GM06990 (cell line): ENCODE data around the gene MGAT5B.

Experiments used
- DNase-seq: peaks from one replicate; pipeline ENCODE4 v3.0.0-alpha.2; 2011; ENCODE audit not compliant: insufficient read length; ENCODE audit errors: extremely low read depth
- H3K27me3 ChIP-seq: replicated peaks from 2 replicates; pipeline ENCODE4 v1.6.0; 2011; ENCODE audit warnings: low read length; ENCODE audit not compliant: control insufficient read depth, insufficient read depth
- H3K36me3 ChIP-seq: 2 replicates; pipeline ENCODE4 v1.5.1; 2011; ENCODE audit warnings: low read length; ENCODE audit not compliant: control insufficient read depth, insufficient read depth
- H3K4me3 ChIP-seq: replicated peaks from 2 replicates; pipeline ENCODE4 v1.5.1; 2011; ENCODE audit warnings: low read depth, mild to moderate bottlenecking, control low read depth, low read length
- TF ChIP-seq, protein P1 (sequence below): IDR thresholded peaks from 2 replicates; pipeline ENCODE4 v1.5.1; 2011; ENCODE audit warnings: low read length, control low read depth, mild to moderate bottlenecking, inconsistent platforms; ENCODE audit not compliant: insufficient read depth, poor library complexity, severe bottlenecking

MGAT5B gene

DNA sequence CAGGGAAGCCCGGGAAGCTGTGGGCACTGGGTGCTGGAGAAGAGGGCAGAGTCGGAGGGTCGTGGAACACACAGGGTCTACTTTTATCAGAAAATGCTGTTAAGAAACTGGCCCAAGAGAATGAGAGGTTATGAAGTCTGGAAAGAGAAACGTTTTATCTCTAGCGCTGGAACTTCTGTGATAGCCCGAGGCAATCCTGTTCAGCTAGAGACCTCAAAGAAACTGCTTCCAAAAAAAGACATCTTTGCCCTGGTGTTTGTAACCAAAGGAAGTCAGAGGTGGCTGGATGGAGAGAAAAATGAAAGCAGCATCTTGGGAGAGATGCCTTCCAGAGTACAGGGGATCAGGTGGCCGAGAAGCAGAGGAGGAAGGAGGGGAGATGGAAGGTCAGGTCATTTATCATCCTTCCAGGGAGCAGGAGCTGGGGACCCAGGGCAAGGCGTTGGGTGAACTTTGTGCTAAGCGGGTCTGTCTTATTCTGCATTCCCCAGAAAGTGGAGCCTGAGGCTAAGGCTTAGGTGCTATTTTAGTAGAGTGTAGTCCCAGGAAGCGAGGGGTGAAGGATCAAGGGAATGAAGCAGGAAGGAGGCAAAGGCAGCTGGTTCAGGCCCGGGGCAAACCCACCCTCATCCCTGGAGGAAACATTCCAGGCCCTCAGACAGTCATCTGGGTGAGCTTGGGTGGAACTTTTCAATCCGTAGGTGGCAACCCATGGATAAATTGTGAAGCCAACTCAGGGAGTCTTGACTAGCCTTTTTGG lies 66.5 kb downstream of the MGAT5B start:
- Histone ChIP-seq H3K36me3 (no peaks in the 10 kb centered on the region), H3K4me3 (no peak overlapping the region), H3K27me3 (no peaks in the 10 kb centered on the region; the same call in 1 of the 2 replicates)
- DNase-seq: no peak
- TF ChIP-seq, protein P1, sequence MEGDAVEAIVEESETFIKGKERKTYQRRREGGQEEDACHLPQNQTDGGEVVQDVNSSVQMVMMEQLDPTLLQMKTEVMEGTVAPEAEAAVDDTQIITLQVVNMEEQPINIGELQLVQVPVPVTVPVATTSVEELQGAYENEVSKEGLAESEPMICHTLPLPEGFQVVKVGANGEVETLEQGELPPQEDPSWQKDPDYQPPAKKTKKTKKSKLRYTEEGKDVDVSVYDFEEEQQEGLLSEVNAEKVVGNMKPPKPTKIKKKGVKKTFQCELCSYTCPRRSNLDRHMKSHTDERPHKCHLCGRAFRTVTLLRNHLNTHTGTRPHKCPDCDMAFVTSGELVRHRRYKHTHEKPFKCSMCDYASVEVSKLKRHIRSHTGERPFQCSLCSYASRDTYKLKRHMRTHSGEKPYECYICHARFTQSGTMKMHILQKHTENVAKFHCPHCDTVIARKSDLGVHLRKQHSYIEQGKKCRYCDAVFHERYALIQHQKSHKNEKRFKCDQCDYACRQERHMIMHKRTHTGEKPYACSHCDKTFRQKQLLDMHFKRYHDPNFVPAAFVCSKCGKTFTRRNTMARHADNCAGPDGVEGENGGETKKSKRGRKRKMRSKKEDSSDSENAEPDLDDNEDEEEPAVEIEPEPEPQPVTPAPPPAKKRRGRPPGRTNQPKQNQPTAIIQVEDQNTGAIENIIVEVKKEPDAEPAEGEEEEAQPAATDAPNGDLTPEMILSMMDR: no peak

DNA sequence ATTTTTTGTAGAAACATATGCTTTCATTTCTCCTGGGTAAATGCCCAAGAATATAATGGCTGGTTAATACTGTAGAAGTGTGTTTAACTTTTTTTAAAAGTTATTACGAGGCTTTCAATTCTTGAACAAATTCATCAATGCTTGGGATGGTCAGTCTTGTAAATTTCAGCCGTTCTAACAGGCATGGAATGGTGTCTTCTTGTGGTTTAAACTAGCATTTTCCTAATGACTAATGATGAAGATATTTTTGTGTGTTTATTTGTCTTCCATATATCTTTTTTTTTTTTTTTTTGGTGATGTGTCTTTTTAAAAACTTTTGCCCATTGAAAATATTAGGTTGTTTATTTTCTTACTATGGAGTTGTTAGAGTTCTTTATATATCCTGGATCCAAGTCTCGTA lies 67.1 kb downstream of the MGAT5B start:
- H3K27me3 ChIP-seq: no peaks in the 10 kb centered on the region

GRCh38 chr17:76937238-76937637 lies 69.0 kb downstream of the MGAT5B start:
- TF ChIP-seq, protein P1: no peak
- Histone ChIP-seq H3K36me3 (no peaks in the 10 kb centered on the region), H3K4me3 (no peak overlapping the region), H3K27me3 (peaks cover 3% of the 10 kb centered on the region; the same call in 1 of the 2 replicates)
- no peak for DNase-seq

More for the DNA sequence above, 67.1 kb downstream of the MGAT5B start:
- H3K4me3 ChIP-seq: no peak overlapping the region
- no peaks in the 10 kb centered on the region for H3K36me3 ChIP-seq
- TF ChIP-seq, protein P1: no peak
- no peak for DNase-seq

GRCh38 chr17:76938009-76938408 lies 69.8 kb downstream of the MGAT5B start:
- Histone ChIP-seq H3K36me3 (no peaks in the 10 kb centered on the region), H3K4me3 (no peak overlapping the region), H3K27me3 (peaks cover 3% of the 10 kb centered on the region; the same call in 1 of the 2 replicates)
- TF ChIP-seq, protein P1: no peak
- no peak for DNase-seq

GRCh38 chr17:76940295-76940694 lies 72.1 kb downstream of the MGAT5B start:
- no peak for DNase-seq
- Histone ChIP-seq H3K4me3 (no peak overlapping the region), H3K27me3 (peaks cover 4% of the 10 kb centered on the region; the same call in 1 of the 2 replicates), H3K36me3 (no peaks in the 10 kb centered on the region)
- TF ChIP-seq, protein P1: no peak
